Inferior parietal cortex (tissue), 1 donor: ENCODE data around the gene PRR27.

Experiments
- DNase-seq: peaks from one replicate; pipeline ENCODE4 v3.0.0-alpha.2; 2016; ENCODE audit errors: extremely low spot score

PRR27 gene

GRCh38 chr4:70153937-70154336, at the start of gene PRR27:
PRR27 (plus strand) TSS chr4:70154237; CDS start chr4:70154376, 139 bp downstream.
- DNase-seq, result no peak

DNA sequence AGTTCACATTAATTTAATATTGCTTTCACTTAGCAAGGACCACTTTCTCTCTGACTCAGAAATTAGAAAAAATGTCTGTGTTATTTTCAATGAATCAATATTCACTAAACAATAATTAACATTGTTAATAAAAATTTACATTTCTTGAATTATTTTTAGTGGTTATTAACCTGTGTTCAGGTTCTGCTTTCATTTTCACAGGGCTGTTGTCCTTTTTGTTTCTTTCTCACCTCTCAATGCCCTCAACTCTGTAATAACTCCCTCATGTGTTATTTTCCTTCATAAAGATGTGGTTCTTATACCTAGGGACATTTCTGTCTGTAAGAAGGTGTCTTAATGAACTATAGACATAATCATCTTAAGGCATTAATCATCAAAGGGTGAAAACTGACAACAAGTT, 43.1 kb upstream of the PRR27 start:
- DNase-seq, result no peak

DNA sequence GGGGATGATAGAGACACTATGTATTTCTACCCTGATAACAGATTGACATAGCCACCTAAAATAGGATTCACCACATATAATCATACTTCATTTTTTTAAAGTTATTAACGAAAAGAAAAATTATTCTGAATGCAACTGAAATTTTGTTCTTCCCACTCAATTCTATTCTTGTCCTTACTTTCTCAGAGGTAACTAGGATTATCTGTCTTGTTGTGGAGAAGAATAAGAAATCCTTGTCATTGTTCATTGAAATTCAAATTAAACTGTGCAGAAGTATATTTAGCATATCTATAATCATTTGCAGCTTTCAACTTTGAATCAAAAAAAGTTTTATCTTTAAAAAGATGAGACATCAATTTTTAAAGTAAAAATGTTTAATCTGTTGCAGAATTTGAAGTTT, 40.4 kb upstream of the PRR27 start:
- DNase-seq, result no peak

DNA sequence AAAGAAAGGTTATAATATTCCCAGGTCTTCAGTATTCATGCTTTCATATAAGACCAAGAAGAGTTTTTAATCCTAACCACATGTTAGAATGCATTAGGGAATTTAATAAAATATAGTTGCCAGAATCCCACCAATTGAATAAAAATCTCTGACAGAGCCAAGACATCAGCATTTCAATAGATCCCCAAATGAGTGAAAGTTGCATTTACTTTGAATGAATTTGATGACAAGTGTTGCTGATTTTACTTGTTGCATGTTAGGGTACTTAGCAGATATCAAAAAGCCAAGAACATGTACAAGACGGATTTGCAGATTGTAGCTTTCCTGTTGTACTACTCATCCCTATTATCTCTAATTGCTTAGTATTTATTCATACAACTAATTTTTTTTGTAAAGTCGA, 39.9 kb upstream of the PRR27 start:
- no peak for DNase-seq

- DNase-seq, result no peak
These were observed 33.7 kb upstream of the PRR27 start for GRCh38 chr4:70120323-70120722.

- no peak for DNase-seq
These were observed 20.6 kb upstream of the PRR27 start for GRCh38 chr4:70133473-70133872.

DNA sequence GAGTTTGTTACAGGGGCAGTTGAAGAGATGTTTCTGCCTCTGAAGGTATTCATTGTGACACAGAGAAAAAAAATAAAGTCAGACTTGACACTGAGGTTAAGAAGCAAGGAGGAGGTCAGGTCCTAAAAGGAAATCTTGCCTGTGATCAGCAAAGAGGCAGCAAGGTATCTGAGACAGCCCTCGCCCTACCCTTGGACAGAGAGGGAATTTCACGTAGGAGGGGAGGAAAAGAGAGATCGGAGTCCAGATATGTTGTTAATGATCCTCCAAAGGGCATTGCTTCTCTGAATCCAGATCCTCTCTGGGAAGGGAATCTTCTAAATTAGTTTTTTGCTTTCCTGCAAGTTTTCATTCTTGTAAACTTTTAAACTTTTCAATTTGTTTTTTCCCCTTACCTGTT, 15.3 kb upstream of the PRR27 start:
- no peak for DNase-seq

GRCh38 chr4:70151271-70151670, 2.8 kb upstream of the PRR27 start:
- no peak for DNase-seq

- no peak for DNase-seq
These were observed 1.9 kb upstream of the PRR27 start for GRCh38 chr4:70152088-70152487.

DNA sequence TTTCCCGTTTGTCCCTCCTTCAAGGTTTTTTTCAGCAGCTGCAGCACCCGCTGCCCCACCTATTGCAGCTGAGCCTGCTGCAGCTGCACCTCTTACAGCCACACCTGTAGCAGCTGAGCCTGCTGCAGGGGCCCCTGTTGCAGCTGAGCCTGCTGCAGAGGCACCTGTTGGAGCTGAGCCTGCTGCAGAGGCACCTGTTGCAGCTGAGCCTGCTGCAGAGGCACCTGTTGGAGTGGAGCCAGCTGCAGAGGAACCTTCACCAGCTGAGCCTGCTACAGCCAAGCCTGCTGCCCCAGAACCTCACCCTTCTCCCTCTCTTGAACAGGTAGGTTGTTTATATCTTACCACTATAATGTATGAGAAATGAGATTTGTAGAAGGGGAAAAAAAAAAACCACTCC, 4.5 kb downstream of the PRR27 start:
- DNase-seq, result no peak

DNA sequence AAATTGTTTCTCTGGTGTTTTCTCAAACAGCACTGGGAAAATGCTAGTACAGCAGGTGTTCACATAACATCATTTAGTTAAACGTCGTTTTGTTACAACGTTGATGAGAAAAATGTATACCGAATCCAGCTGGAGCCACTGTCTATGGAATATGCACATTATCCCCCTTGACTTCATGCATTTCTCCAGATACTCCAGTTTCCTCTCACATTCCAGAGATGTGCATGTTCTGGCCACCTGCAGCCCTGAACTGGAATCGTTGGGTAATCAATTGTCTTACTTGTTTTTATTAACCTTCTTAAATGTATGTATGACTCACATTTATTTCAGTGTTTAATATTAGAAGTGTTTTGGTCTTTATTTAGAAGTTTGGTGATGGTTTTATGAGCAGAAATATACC, 23.1 kb downstream of the PRR27 start:
- no peak for DNase-seq

GRCh38 chr4:70178075-70178660, 24.1 kb downstream of the PRR27 start:
- no peak for DNase-seq

DNA sequence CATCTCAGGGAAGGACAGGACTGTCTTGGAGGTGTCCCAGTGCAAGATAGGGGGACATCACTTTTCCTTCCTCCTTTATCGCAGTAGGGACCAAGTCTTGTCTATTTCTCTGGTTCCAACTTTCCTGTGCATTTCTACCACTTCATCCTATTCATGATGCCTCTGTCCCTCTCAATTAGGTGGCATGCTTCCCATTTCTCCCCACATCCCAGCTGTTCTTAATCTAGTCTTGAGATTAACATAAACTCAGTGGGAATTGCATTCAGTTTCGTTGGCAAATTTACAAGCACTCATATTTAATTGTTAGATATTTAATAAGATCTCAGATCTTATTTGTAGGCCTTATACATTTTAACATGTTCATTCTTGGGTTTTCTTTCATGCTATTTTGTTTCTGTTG, 25.8 kb downstream of the PRR27 start:
- no peak for DNase-seq

GRCh38 chr4:70181864-70182263, 27.8 kb downstream of the PRR27 start:
- DNase-seq, result no peak

GRCh38 chr4:70182517-70183167, 28.6 kb downstream of the PRR27 start:
- no peak for DNase-seq

DNA sequence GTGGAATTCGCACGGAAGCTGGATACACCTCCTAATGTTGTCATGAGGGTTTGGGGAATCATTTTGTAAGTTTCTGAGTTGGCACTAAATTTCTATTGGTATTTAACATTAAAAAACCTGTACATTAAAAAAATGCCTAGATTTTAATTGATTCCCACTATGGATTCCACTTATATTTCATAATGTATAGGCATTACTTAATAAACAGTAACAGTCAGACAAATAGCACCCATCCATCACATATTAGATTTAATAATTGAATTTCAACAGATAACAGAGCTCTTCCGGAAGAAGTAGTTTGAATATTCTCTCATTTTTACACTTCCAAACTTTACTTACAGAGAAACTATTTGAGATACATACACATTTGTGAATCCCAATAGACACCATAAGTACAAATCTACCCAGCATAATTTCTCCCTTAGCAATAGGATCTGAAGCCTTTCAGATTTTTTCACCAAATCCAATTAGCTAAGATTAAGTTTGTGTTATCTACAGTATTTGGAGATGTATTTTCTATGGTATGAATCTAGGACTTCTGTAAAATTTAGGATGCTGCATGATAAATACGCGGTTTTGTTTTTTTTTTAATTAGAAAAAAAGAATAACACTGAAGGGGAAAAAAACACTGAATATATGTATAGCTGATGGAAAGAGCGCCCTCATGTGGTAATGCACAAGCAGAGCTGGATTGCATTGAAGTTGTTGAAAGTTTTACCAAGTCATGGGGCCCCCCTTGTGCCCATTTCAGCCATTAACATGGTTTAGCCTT, 29.3 kb downstream of the PRR27 start:
- no peak for DNase-seq

DNA sequence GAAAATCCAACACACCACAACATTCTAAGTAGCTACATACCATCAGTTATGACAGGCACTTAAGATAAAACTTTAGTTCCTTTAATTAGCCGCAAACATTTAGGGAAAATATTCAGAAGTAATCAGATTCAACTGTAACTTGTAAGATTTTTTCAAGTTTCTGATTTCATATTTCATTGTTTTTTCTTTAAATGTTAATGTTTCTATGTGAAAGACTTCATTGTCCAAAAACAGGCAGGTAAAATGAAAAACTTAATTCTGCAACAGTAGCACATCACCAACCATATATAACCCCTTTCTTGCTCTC, 29.9 kb downstream of the PRR27 start:
- no peak for DNase-seq

GRCh38 chr4:70187216-70187615, 33.2 kb downstream of the PRR27 start:
- DNase-seq, result no peak

DNA sequence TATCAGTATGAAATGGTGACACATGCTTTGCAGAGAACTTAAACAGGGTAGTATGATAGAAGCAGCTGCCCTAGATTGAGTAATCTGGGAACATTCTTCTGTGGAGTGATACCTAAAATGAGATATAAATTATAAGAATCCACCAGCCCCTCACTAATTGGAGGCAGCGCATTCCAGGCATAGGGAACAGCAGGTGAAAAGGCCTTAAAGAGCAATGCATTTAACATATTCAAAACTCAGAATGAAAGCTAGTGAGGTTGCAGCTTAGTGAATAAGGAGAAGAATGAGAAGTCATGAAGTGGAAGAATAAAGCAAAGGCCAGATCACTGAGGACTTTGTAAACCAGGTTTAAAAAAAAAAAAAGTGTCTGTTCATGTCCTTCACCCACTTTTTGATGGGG, 36.5 kb downstream of the PRR27 start:
- DNase-seq, result no peak

GRCh38 chr4:70191647-70192046, 37.6 kb downstream of the PRR27 start:
- DNase-seq, result no peak

DNA sequence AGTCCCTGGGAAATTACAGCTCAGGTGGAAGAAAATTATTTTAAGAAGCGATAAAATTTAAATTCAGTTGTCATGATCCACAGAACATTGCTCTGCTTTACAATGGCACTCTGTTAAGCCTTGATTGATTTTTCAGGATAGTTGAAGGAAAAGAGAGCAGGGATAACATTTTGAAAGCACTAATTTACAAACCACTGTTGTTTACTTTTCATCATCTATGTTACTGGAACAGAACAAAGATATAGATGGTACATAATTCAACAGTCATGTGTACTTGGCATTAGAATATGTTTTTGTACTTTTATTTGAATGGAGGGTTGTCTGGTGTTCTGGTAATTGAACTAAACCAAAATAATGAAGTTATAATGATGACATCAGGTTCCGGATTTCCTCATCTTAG, 38.9 kb downstream of the PRR27 start:
- DNase-seq, result no peak

- no peak for DNase-seq
These were observed 41.4 kb downstream of the PRR27 start, which contains the start of gene ODAM for GRCh38 chr4:70195425-70195824. ODAM (plus strand) TSS chr4:70195725; CDS start chr4:70196544, 819 bp downstream.

GRCh38 chr4:70196857-70197256, 42.8 kb downstream of the PRR27 start:
- no peak for DNase-seq
